Subcutaneous adipose tissue (tissue), 4 donors: ENCODE results near the gene CACNA1G. TPM values are rescaled to one million over a fixed set of nuclear protein-coding genes. Genes with fewer than 3 reads are reported as not detected.

Experiments used
- CTCF ChIP-seq: fragments of 450-650 bp; IDR thresholded peaks from one replicate; pipeline ENCODE4 v1.5.1; 2016; ENCODE audit warnings: low read depth, mild to moderate bottlenecking, control low read depth, antibody characterized with exemption, moderate library complexity
- total RNA-seq, 4 donors: library from RNA; depleted of rRNA; stranded (reverse); fragments of >200 nt; gene quantifications; one replicate each; pipeline ENCODE4 v1.1.0, GENCODE V29; 2016

Gene CACNA1G
- total RNA-seq, 4 donors from 2014 or later = 0.17 to 0.44 TPM; not detected in 2

- TF ChIP-seq CTCF = no peak
These were observed 97.1 kb downstream of the CACNA1G start for GRCh38 chr17:50657627-50658026.

- no peak for TF ChIP-seq CTCF
These were observed 98.1 kb downstream of the CACNA1G start for GRCh38 chr17:50658616-50659015.

- TF ChIP-seq CTCF = no peak
These were observed 98.7 kb downstream of the CACNA1G start for GRCh38 chr17:50659179-50659578.

- no peak for TF ChIP-seq CTCF
These were observed 99.7 kb downstream of the CACNA1G start for GRCh38 chr17:50660042-50660886.

GRCh38 chr17:50660887-50661345 lies 100.4 kb downstream of the CACNA1G start:
- TF ChIP-seq CTCF = no peak

- TF ChIP-seq CTCF = no peak
These were observed 100.8 kb downstream of the CACNA1G start for GRCh38 chr17:50661348-50661747.

GRCh38 chr17:50661795-50662391 lies 101.4 kb downstream of the CACNA1G start:
- no peak for TF ChIP-seq CTCF
